NCI-H2107 (cell line): Measurements from ENCODE around the gene DCDC2B.

Experiments
- DNase-seq: peaks from one replicate; lab custom pipeline; 2025; lab: John Stamatoyannopoulos, UW

The DCDC2B gene

GRCh38 chr1:32195972-32196823 lies 12.7 kb upstream of the DCDC2B start:
- no peak for DNase-seq

- no peak for DNase-seq
Measured at GRCh38 chr1:32197074-32197473, 11.8 kb upstream of the DCDC2B start.

- no peak for DNase-seq
Measured at GRCh38 chr1:32197837-32198236, 11.1 kb upstream of the DCDC2B start.

GRCh38 chr1:32198237-32199042 lies 10.4 kb upstream of the DCDC2B start:
- DNase-seq: no peak

GRCh38 chr1:32199043-32199716 lies 9.7 kb upstream of the DCDC2B start:
- no peak for DNase-seq

- DNase-seq: peak; percentile 74
Measured at GRCh38 chr1:32199717-32200072, 9.2 kb upstream of the DCDC2B start.

- peak; percentile 64 for DNase-seq
Measured at GRCh38 chr1:32200226-32201010, 8.5 kb upstream of the DCDC2B start, which contains the start of gene CCDC28B. Gene CCDC28B, plus strand, starts transcription at chr1:32200595. Its CDS starts 1,341 bp downstream, at chr1:32201936.

GRCh38 chr1:32201011-32201855 lies 7.7 kb upstream of the DCDC2B start:
- DNase-seq: no peak

GRCh38 chr1:32204943-32205361 lies 3.9 kb upstream of the DCDC2B start:
- DNase-seq: no peak

GRCh38 chr1:32205401-32206370 lies 3.2 kb upstream of the DCDC2B start, which contains the start of gene IQCC:
Gene IQCC, plus strand, starts transcription at chr1:32205671. Its CDS starts 11 bp downstream, at chr1:32205682.
- peak; percentile 93 for DNase-seq

GRCh38 chr1:32208469-32208868 lies 420 bp upstream of the DCDC2B start:
- no peak for DNase-seq

GRCh38 chr1:32215629-32216480 lies 7.0 kb downstream of the DCDC2B start:
- peak; percentile 64 for DNase-seq

GRCh38 chr1:32216566-32216965 lies 7.7 kb downstream of the DCDC2B start:
- no peak for DNase-seq

GRCh38 chr1:32219022-32219421 lies 10.1 kb downstream of the DCDC2B start:
- DNase-seq: no peak

- DNase-seq: no peak
Measured at GRCh38 chr1:32220746-32221580, 12.1 kb downstream of the DCDC2B start.

- DNase-seq: no peak
Measured at GRCh38 chr1:32221581-32221979, 12.7 kb downstream of the DCDC2B start.

- DNase-seq: peak; percentile 91
Measured at GRCh38 chr1:32221980-32222755, 13.3 kb downstream of the DCDC2B start, which contains the start of the genes EIF3I and TMEM234. Gene EIF3I, plus strand, starts transcription at chr1:32222407. Its CDS starts 35 bp downstream, at chr1:32222442. Gene TMEM234, minus strand, starts transcription at chr1:32222353. Its CDS starts 31 bp downstream, at chr1:32222322.
